Stimulated activated CD8-positive, alpha-beta memory T cell treated with anti-CD3 and anti-CD28 coated beads, Interleukin-7, amount 100 ng/mL, for 24 hours (primary cell): ENCODE data around the gene DGKI.
"Not testable (repeated sequence)": the region's sequence is repeated elsewhere in the genome, so short reads cannot be mapped to it uniquely, and the experiment has no call there.

ENCODE experiments used
- DNase-seq: peaks from one replicate; pipeline ENCODE4 v3.0.0-alpha.2; 2020; ENCODE audit warnings: low read depth

DGKI gene

GRCh38 chr7:137462847-137463246, 383.9 kb downstream of the DGKI start:
- DNase-seq: no peak

GRCh38 chr7:137462074-137462715, 384.6 kb downstream of the DGKI start:
- no peak for DNase-seq

GRCh38 chr7:137458399-137458798, 388.4 kb downstream of the DGKI start:
- DNase-seq: no peak

- DNase-seq: no peak
Observed at GRCh38 chr7:137454767-137455166, 392.0 kb downstream of the DGKI start.

- DNase-seq: no peak
Observed at GRCh38 chr7:137454246-137454724, 392.5 kb downstream of the DGKI start.

- no peak for DNase-seq
Observed at GRCh38 chr7:137453356-137453755, 393.4 kb downstream of the DGKI start.

- DNase-seq: no peak
Observed at GRCh38 chr7:137449016-137449415, 397.8 kb downstream of the DGKI start.

- not testable (repeated sequence) for DNase-seq
Observed at GRCh38 chr7:137448572-137448971, 398.2 kb downstream of the DGKI start.

- no peak for DNase-seq
Observed at GRCh38 chr7:137446025-137446424, 400.7 kb downstream of the DGKI start.

GRCh38 chr7:137445268-137445667, 401.5 kb downstream of the DGKI start:
- DNase-seq: no peak

- DNase-seq: no peak
Observed at GRCh38 chr7:137443616-137444015, 403.2 kb downstream of the DGKI start.

GRCh38 chr7:137441451-137441850, 405.3 kb downstream of the DGKI start:
- DNase-seq: no peak

GRCh38 chr7:137439829-137440825, 406.6 kb downstream of the DGKI start:
- DNase-seq: no peak

GRCh38 chr7:137434946-137435345, 411.8 kb downstream of the DGKI start:
- no peak for DNase-seq

- no peak for DNase-seq
Observed at GRCh38 chr7:137434530-137434929, 412.2 kb downstream of the DGKI start.

- no peak for DNase-seq
Observed at GRCh38 chr7:137423321-137423720, 423.5 kb downstream of the DGKI start.

GRCh38 chr7:137421366-137421765, 425.4 kb downstream of the DGKI start:
- DNase-seq: no peak

GRCh38 chr7:137418841-137419240, 427.9 kb downstream of the DGKI start:
- DNase-seq: no peak

GRCh38 chr7:137417464-137417863, 429.3 kb downstream of the DGKI start:
- no peak for DNase-seq

GRCh38 chr7:137413901-137414300, 432.9 kb downstream of the DGKI start:
- no peak for DNase-seq

GRCh38 chr7:137411446-137411845, 435.3 kb downstream of the DGKI start:
- no peak for DNase-seq

GRCh38 chr7:137408126-137408525, 438.6 kb downstream of the DGKI start:
- DNase-seq: no peak

GRCh38 chr7:137407078-137407477, 439.7 kb downstream of the DGKI start:
- no peak for DNase-seq
